ENCODE results near the gene CCDC90B.
"Not testable (repeated sequence)": the region's sequence is repeated elsewhere in the genome, so short reads cannot be mapped to it uniquely, and the experiment has no call there.

Gene CCDC90B, protein sequence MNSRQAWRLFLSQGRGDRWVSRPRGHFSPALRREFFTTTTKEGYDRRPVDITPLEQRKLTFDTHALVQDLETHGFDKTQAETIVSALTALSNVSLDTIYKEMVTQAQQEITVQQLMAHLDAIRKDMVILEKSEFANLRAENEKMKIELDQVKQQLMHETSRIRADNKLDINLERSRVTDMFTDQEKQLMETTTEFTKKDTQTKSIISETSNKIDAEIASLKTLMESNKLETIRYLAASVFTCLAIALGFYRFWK

DNA sequence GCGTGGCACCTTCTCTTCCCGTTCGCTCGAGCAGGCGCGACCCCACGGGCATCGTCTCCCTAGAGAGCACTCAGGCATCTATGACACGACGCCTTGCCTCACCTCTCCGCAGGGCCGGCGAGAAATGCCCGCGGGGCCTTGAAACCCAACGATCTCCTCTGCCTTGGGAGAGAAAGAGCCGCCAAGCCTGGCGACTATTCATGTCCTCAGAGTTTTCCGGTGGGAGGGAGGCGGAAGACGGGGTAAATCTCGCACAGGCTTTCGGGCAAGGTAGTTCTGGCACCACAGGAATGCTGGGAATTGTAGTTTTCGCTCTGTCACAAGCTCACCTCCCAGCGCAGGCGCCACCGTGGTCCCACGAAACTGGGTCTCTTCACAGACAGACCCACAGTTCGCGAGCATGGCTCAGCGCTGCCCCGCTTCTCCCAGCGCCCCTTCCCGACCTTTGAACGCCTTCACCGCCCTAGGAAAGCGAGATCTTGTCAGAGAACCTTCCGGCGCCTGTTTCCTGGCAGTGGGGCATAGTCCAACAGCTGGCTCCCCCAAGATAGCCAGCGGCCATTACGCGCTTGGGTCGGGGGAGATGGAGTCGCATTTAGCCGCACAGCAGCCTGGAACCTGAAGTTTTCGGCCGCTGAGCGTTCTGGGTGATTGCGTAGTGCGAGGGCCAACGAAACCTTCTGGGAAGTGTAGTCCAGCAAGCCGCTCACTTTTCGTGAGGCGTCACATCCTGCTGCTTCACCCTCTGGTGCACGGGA, at the start of gene CCDC90B:
TSS of gene CCDC90B (minus strand) at position 597 of the 758 bp plus-strand sequence. CDS start at position 202, 395 bp downstream.
- DNase-seq (ENCODE audit: low spot score): peak; percentile 91

DNA sequence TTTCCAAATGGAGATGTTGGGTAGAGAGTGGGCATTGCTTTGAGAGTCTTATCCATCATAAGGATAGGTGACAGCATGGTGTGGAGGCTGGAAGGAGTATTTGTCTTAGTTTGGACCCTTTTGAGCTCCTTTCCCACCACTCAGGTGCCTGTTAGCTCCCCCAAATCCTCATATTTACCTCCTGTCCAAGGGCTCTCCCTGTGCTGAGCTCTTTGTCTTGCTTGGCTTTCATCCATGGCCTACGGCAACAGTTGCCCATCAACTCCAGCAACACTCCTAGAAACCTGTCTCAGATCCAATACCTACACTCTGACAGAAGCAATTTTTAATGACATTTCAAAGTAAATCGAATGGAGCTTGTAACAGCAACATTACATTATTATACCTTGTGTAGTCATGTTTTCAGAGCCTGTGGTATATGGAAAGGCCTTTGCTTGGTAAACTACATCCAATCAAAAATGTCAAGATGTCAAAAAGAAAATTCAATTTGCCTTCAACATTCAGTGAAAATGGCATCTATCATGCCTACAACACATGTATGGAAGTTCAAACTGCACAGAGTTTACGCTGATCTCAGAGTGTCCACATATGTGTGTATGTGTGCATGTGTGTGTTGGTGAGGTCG, 49.4 kb upstream of the CCDC90B start:
- DNase-seq (ENCODE audit: low spot score): no peak

DNA sequence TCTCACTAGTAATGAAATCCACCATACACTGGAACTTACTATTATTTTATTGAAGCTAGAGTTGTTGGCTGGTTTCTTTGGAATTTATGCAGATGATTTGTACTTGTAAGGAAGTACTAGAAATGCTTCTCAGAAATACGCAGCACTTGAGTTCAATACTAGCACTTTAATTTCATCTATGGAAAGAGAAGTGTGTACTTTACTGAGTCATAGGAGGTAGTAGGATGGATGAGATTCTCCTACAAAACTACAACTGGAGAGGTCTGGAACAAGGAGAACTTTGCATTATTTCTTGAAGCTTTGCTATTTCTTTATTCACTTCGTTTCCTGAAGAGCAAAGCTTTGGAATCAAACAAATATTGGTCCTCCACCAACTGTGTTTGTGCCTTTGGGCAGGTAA, 44.1 kb upstream of the CCDC90B start:
- no peak for DNase-seq (ENCODE audit: low spot score)

DNA sequence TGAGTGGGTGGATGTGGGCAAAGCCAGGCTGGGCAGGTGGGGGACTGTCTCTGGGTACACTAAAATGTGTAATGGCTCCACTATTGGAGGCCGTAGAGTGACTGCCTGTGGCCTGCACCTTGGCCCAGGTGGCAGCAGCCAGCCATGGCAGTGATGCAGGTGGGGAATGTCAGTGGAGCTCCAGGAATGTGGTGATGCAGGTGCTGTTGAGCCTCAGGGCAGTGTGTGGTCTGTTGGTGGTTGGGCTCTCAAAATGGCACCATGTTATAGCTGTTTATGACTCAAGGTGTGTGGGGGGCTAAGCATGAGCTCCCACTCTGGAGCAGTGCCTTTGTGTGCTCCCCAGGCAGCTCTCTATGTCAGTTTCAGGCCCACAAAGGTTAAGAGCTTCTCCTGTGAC, 40.2 kb upstream of the CCDC90B start:
- DNase-seq (ENCODE audit: low spot score): no peak

DNA sequence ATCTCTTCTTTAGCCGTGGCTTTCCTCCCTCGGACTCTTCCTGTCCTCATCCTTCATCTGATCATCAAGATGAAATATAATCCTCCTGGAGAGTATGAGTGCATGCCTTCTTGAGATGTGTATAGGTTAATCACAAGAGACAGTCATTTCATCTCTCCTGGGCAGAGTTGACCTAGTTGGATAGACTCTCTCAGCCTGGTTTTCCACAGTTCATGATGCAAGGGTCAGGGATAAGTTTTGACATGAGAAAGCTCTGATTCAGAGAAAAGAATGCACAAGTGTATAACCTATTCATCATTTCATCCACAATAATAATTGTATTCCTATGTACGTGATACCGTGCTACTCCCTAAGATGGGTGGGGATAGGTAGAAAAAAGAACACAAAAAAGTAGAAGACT, 33.2 kb upstream of the CCDC90B start:
- DNase-seq (ENCODE audit: low spot score): no peak

DNA sequence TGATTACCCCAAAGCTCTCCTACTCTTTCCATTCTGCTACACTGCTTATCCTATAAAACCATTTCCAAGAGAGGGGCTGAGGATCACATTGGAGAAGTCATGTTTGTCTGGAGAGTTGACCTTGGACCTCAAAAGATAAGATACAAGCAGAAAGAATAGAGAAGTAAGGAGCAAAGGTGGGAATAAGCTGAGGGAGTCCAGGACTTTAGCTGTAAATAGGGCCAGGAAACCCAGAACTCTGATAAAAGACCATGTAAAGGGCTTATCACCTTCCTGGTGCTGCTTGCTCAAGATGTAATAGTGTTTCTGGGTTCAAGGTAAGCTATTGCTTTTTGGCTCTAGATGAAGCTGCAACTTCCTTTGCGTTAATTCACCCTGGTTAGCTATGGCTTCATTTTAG, 32.8 kb upstream of the CCDC90B start:
- DNase-seq (ENCODE audit: low spot score): no peak

DNA sequence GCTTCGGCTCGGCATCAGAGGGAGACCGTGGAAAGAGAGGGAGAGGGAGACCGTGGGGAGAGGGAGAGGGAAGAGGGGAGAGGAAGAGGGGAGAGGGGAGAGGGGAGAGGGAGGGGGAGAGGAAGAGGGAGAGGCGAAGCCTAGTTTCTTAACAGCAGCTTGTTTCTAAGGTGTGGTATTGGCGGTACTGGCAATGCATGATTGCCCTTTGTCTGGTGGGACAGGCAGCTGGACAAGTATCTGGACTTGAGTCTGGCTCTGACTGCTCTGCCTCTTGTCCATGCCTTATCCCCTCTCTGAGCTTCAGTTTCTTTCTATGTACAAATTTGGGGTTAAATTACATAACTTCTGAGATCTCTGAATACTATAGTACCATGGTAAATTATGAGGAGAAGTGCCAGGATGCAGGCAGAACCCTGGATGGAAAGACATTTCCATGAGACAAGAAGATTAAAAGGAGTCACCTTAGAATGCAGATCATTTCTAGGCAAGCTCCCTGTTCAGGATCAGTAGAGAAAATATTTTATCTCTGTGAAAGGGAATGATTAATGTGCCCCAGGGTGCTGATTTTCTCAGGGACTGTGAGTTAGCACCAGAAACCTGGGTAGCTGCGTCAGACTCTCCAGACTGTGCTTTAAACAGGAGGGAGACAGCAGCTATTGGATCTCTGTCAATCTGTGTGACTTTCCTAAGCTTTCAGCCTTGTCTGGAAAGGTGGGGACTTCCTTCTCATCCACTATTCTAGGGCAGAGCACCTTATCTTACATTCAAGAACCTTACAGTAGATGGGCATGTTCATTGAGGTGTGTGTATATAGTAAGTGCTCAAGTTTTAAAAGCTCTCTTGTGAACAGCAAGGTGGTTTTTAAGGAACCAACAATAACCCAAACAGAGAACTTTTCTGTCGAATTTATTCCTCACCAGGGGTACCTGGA, 31.9 kb upstream of the CCDC90B start:
- no peak for DNase-seq (ENCODE audit: low spot score)

DNA sequence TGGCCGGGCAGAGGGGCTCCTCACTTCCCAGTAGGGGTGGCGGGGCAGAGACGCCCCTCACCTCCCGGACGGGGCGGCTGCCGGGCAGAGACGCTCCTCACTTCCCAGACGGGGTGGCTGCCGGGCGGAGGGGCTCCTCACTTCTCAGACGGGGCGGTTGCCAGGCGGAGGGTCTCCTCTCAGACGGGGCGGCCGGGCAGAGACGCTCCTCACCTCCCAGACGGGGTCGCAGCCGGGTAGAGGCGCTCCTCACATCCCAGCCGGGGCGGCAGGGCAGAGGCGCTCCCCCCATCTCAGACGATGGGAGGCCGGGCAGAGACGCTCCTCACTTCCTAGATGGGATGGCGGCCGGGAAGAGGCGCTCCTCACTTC, 30.7 kb upstream of the CCDC90B start:
- DNase-seq (ENCODE audit: low spot score): not testable (repeated sequence)

DNA sequence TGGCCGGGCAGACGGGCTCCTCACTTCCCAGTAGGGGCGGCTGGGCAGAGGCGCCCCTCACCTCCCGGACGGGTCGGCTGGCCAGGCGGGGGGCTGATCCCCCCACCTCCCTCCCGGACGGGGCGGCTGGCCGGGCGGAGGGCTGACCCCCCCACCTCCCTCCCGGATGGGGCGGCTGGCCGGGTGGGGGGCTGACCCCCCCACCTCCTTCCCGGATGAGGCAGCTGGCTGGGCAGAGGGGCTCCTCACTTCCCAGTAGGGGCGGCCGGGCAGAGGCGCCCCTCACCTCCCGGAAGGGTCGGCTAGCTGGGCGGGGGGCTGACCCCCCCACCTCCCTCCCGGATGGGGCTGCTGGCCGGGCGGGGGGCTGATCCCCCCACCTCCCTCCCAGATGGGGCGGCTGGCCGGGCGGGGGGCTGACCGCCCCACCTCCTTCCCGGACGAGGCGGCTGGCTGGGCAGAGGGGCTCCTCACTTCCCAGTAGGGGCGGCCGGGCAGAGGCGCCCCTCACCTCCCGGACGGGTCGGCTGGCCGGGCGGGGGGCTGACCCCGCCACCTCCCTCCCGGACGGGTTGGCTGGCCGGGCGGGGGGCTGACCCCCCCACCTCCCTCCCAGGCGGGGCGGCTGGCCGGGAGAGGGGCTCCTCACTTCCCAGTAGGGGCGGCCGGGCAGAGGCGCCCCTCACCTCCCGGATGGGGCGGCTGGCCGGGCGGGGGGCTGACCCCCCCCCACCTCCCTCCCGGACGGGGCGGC, 30.2 kb upstream of the CCDC90B start:
- DNase-seq (ENCODE audit: low spot score): not testable (repeated sequence)

DNA sequence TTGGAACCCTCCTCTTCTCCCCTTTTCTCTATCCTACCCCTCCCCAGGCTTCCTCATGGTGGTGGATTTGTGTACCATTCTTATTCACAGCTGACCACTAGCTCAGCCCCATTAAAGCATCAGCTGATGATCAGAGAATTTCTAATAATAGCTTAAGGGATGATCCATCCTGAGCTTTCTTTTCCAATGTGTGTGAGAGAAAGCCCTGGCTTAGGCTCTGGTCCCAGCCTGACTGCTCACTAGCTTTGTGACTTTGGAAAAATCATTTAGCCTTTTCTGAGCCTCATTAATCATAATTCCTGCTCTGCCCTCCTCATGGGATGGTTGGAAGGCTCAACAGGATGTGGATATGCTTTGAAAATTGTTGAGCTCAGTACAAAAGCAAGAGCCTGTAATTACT, 26.3 kb upstream of the CCDC90B start:
- no peak for DNase-seq (ENCODE audit: low spot score)

DNA sequence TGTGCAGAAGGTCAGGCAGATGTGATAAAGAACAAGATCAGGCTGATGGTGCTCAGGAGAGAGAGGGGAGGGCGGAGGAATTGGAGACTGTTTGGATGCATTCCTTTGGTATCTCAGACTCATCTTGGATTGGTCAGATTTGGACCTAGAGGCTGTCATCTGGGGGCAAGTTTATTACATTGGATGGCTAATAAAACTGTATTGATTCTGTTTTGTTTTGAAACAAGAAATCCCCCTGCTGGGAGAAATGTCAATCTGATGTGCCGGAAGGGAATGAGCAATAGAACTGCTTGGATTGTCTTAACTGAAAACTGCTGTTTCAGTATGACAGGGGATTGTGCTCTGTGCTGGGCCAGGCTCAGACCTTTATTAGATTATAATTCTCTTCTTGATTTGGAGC, 25.5 kb upstream of the CCDC90B start:
- DNase-seq (ENCODE audit: low spot score): no peak

DNA sequence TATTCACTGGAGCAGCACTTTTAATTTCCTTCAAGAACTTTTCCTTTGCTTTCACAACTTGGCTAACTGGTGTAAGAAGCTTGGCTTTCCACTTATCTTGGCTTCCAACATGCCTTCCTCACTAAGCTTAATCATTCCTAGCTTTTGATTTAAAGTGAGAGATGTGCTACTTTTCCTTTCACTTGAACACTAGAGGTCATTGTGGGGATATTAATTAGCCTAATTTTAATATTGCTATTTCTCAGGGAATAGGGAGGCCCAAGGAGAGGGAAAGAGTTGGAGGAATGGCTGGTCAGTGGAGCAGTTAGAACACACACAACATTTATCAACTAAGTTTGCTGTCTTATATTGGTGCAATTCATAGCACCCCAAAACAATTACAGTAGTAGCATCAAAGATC, 24.6 kb upstream of the CCDC90B start:
- DNase-seq (ENCODE audit: low spot score): no peak

DNA sequence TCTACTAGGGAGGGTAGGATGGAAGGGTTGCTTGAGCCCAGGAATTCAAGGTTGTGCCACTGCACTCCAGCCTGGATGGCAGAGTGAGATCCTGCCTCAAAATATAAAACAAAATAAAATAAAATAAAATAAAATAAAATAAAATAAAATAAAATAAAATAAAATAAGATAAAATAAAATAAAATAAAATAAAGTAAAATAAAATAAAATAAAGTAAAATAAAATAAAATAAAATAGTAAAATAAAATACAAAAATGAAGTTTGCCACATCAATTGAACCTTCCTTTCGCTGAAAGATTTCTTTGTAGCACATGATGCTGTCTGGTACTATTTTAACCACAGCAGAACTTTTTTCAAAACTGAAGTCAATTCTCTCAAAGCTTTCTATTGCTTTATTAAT, 22.4 kb upstream of the CCDC90B start:
- DNase-seq (ENCODE audit: low spot score): not testable (repeated sequence)

DNA sequence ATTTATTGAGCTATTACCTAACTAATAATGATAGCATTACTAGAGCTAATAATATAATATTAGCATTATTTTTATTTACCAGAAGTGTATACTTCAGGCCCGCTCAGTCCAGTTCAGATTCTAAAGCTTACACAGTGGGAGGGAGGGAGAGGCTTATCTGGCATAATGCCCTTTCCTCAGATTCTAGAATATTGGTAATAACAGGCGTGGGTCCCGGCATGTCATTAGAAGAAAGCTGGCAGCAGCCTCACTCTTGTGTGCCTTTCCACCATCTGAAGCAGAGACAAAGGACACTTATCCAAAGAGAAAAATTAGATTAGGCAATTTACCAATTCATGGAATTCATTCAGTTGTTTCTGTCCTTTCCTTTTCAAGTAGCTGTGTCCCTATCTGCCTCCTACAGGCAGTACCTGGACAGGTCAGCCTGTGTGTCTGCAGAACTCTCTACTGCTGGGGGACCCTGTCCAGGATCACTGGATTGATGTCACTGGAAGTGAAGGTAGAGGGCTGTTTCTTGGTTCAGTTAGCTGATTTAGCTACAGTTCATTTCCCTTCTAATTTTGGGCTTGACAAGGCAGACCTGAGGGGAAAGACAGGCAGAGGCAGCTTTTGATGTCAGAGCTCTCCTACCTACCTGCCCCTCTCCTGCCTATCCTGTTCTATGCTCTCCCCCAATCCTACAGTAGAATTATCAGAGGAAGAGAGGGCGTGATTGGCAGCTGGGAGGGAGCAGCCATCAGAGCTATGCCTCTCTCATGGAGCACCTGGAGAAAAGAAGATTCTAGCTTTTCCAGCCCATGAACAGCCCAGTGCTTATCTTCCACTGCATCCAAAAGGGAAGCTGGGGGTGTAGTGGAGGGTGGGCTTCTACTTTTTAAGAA, 20.3 kb upstream of the CCDC90B start:
- no peak for DNase-seq (ENCODE audit: low spot score)

DNA sequence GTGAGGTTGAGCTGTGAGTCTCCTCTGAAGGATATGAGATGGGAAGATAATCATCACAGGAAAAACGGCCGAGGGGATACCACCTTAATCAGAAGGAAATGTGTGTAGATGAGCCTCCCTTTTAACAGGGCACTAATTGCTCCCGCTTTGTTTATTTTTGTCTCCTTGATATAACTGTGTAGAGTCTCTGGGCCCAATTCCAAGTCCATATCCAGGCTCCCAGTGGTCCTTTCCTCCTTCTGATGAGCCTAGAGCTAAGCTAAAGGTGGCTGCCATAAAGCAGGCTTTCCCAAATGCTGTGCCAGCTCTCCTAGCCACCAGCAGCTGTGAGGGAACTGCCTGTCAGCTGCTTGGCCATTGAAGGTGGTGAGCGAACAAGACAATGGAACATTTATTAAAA, 17.1 kb upstream of the CCDC90B start:
- no peak for DNase-seq (ENCODE audit: low spot score)

DNA sequence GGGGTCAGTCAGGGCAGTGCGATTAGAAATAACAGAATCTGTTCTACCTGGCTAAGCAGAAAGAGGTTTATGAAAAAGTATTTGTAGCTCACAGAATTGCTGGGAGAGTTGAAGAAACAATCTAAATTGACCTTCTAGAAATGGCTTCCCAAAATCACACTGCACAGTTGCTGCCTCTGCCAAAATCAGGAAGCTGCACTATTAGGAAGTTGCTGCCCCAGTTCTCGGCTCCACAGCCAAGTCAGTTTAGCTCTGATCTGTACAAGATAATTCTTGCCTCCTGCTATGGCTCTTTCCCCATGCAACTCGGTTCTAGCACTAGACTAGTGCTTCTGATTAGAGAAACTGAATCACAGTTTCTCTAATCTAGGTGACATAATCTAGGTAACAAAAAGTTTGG, 16.0 kb upstream of the CCDC90B start:
- no peak for DNase-seq (ENCODE audit: low spot score)

DNA sequence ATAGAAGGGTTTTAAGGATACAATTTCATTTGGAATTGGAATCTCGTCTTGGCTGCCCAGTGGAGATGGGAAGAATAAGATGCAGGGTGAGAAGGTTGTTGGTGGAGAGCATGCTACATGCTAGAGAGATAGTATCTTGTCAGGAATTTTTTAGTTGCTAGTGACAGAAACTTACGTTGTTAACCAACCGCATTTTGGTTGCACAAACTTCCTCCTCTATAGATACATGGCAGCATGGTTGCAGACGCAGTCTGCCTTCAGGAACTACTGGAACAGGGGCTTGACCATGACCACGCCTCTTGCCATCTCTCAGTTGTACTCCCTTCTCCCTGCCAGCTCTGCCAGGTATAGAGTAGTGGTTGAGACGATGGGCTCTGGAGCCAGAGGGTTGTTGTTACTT, 13.5 kb upstream of the CCDC90B start:
- no peak for DNase-seq (ENCODE audit: low spot score)

DNA sequence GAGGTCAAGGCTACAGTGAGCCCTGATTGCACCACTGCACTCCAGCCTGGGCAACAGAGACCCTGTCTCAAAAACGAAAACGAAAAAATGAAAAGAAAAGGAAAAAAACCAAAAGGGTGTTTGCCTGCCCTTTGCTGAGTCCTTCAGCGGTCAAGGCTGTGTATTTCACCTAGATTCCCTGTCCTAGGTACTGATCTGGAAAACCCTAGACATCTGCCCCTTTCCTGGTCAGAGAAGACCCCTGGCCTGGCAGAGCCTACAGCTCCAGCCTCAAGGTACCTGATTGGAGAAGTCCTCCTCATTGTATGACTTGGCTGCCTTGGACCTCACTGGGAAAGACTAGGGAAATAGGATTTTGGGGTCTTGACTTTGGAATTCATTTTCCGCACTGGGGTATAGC, 8.0 kb upstream of the CCDC90B start:
- DNase-seq (ENCODE audit: low spot score): no peak

DNA sequence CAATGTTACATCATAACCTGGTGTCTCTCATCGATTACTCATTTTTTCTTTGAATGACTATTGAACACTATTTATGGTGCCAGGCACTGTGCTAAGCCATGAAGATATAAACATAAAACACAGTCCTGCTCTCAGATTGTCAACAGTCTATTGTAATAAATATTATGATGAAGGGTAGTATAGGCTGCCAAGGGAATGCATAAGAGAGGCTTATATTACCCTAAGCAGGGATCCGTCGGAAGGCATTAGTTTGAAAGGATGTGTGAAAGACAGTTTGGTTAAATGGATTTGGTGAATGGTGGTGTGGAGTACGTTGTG, 7.2 kb upstream of the CCDC90B start:
- no peak for DNase-seq (ENCODE audit: low spot score)

DNA sequence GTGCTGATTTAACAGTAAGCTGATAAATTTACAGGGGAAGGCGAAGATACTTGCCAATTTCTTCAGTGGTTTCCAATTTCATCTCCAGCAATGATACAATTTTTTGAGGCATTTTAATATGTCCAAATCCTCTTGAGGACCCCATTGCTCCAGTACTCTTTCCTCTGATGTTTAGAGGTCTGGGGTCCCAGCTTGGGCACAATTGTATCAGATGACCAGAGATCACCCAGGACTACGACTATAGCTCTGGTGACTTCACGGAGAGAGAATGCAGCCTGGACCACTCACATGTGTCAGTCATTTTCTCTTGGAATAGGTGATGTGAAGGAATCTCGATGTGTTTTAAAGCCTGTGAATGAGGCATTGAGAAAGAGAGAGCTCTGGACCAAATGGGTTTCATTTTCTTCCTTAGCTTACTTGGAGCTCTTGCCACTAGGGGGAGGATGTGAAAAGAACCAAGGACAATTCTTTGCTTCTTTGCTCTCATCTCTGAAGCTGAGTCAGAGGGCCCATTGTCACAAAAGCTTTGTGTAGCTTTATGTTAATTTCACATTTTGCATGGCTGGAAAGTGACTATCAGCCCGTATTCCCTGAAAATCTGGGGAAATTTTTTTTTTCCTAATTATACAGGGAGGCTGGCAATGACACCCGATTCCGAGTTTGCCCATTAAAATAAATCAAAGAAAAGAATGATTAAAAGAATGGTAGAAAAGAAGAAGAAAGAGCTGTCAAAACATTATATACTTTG, 6.7 kb upstream of the CCDC90B start:
- DNase-seq (ENCODE audit: low spot score): peak; percentile 61

Measured in AG08396 (cell line).